ENCODE data around the gene LRRC2. TPM values are rescaled to one million over a fixed set of nuclear protein-coding genes. Genes with fewer than 3 reads are reported as not detected.

Gene LRRC2
- total and polyA plus RNA-seq, 9 of the 15 experiments (the other 6 are each of a cell fraction or from before 2014, with no cell fraction given): 0.01 to 0.04 (median 0.03) TPM; not detected in 5

DNA sequence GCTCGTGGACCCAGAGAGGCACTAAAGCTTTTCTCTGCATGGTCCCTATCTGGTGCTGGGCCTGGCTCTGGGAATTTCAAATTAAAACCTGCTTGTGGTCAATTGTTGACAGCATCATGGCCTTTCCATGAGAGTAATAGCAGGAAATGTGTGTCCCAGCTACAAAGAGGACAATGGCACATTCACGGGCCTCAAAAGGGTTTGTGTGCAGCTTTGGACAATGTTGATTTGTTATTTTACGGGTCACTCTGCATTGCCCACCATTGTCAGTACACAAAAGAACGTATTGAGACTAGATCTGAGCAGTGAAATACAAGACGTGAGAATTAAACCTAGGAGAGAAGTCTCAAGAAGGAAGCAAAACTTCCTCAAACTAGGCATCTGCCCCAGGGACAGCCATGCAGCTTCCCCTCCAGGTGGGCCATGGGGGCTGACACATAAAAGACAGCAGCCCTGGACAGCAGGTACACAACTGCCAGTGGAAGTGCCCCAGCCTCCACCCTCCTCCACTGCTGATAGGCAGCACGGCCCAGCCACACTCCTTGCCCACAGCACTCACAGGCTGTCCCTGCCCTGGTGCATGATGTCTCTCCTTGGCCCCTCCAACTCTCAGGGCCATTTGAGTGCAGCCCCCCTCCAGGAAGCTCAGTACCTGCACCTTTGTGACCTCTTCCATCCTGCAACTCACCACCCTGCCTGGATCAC lies 85.5 kb downstream of the LRRC2 start (continued):
- TF ChIP-seq, protein P1, sequence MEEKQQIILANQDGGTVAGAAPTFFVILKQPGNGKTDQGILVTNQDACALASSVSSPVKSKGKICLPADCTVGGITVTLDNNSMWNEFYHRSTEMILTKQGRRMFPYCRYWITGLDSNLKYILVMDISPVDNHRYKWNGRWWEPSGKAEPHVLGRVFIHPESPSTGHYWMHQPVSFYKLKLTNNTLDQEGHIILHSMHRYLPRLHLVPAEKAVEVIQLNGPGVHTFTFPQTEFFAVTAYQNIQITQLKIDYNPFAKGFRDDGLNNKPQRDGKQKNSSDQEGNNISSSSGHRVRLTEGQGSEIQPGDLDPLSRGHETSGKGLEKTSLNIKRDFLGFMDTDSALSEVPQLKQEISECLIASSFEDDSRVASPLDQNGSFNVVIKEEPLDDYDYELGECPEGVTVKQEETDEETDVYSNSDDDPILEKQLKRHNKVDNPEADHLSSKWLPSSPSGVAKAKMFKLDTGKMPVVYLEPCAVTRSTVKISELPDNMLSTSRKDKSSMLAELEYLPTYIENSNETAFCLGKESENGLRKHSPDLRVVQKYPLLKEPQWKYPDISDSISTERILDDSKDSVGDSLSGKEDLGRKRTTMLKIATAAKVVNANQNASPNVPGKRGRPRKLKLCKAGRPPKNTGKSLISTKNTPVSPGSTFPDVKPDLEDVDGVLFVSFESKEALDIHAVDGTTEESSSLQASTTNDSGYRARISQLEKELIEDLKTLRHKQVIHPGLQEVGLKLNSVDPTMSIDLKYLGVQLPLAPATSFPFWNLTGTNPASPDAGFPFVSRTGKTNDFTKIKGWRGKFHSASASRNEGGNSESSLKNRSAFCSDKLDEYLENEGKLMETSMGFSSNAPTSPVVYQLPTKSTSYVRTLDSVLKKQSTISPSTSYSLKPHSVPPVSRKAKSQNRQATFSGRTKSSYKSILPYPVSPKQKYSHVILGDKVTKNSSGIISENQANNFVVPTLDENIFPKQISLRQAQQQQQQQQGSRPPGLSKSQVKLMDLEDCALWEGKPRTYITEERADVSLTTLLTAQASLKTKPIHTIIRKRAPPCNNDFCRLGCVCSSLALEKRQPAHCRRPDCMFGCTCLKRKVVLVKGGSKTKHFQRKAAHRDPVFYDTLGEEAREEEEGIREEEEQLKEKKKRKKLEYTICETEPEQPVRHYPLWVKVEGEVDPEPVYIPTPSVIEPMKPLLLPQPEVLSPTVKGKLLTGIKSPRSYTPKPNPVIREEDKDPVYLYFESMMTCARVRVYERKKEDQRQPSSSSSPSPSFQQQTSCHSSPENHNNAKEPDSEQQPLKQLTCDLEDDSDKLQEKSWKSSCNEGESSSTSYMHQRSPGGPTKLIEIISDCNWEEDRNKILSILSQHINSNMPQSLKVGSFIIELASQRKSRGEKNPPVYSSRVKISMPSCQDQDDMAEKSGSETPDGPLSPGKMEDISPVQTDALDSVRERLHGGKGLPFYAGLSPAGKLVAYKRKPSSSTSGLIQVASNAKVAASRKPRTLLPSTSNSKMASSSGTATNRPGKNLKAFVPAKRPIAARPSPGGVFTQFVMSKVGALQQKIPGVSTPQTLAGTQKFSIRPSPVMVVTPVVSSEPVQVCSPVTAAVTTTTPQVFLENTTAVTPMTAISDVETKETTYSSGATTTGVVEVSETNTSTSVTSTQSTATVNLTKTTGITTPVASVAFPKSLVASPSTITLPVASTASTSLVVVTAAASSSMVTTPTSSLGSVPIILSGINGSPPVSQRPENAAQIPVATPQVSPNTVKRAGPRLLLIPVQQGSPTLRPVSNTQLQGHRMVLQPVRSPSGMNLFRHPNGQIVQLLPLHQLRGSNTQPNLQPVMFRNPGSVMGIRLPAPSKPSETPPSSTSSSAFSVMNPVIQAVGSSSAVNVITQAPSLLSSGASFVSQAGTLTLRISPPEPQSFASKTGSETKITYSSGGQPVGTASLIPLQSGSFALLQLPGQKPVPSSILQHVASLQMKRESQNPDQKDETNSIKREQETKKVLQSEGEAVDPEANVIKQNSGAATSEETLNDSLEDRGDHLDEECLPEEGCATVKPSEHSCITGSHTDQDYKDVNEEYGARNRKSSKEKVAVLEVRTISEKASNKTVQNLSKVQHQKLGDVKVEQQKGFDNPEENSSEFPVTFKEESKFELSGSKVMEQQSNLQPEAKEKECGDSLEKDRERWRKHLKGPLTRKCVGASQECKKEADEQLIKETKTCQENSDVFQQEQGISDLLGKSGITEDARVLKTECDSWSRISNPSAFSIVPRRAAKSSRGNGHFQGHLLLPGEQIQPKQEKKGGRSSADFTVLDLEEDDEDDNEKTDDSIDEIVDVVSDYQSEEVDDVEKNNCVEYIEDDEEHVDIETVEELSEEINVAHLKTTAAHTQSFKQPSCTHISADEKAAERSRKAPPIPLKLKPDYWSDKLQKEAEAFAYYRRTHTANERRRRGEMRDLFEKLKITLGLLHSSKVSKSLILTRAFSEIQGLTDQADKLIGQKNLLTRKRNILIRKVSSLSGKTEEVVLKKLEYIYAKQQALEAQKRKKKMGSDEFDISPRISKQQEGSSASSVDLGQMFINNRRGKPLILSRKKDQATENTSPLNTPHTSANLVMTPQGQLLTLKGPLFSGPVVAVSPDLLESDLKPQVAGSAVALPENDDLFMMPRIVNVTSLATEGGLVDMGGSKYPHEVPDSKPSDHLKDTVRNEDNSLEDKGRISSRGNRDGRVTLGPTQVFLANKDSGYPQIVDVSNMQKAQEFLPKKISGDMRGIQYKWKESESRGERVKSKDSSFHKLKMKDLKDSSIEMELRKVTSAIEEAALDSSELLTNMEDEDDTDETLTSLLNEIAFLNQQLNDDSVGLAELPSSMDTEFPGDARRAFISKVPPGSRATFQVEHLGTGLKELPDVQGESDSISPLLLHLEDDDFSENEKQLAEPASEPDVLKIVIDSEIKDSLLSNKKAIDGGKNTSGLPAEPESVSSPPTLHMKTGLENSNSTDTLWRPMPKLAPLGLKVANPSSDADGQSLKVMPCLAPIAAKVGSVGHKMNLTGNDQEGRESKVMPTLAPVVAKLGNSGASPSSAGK (IDR thresholded peaks at IDR 0.05): no peak
- TF ChIP-seq NR2C1 (IDR thresholded peaks at IDR 0.05) (no peak), NR2C1 (tag; IDR thresholded peaks at IDR 0.05) (no peak)
